ENCODE measurements around the gene REV3L. TPM values are rescaled to one million over a fixed set of nuclear protein-coding genes. Genes with fewer than 3 reads are reported as not detected.
A peak's percentile ranks its signal among the peaks of the same experiment; 100 is the strongest.

Gene REV3L
- total and polyA plus RNA-seq, 7 experiments from 2014 or later: 8.6 to 31.8 (median 19.9) TPM

DNA sequence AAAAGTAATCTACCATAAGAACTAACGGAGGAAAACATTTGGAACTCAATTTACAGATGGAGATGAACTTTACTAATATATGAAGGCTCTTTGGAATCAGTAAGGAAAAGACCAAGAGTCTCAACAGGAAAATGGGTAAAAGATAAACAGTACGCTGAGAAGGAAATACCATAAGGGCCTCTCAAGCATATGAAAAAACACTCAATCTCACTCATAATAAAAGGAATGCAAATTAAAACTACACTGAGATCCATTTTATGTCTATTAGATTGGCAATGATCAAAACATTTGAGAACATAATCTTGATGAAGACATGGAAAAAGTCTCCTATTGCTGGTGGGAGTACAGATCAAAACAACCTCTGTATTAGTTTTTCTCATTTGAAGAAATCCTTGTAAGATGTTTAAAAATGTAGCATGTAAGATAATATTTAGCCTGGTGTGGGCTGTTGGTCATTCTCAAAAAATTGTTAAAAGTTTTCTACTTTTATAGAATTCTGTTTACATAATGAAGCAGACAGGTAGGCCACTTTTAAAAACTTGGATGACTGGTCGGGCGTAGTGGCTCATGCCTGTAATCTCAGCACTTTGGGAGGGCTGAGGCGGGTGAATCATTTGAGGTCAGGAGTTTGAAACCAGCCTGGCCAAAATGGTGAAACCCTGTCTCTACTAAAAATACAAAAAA is 14.5 kb downstream of the REV3L start:
- Histone ChIP-seq H3K36me3 (ENCODE audit: control insufficient read depth in 2 of 3, insufficient read depth in 3 of 3, low read length in 3 of 3) (no peaks in the 10 kb centered on the region), H3K4me1 (ENCODE audit: control insufficient read depth in 2 of 2, insufficient read depth in 2 of 2, low read length in 2 of 2) (peaks cover 0 to 6% of the 10 kb centered on the region in 2 donors), H3K27ac (ENCODE audit: low read depth, low read length) (no peak overlapping the region), H3K9me3 (ENCODE audit: control insufficient read depth in 2 of 3, low read length in 3 of 3) (no peaks in the 10 kb centered on the region), H3K4me3 (ENCODE audit: low read length) (no peak overlapping the region), H3K27me3 (ENCODE audit: control insufficient read depth in 2 of 2, insufficient read depth in 2 of 2, low read length in 2 of 2) (no peaks in the 10 kb centered on the region)
- no peak overlapping the region for H3K4me3 Mint-ChIP-seq
- peaks cover 2 to 31% (median 25%) of the 10 kb centered on the region in 7 donors for H3K4me1 Mint-ChIP-seq
- peaks cover 0 to 13% (median 5%) of the 10 kb centered on the region in 5 donors for H3K36me3 Mint-ChIP-seq
- ChIA-PET POLR2A (no interaction called here), CTCF (no interaction called here)
- DNase-seq (no peak), ATAC-seq (no peak)
- no peaks in the 10 kb centered on the region for H3K9me3 Mint-ChIP-seq
- H3K27me3 Mint-ChIP-seq: no peaks in the 10 kb centered on the region
- H3K27ac Mint-ChIP-seq: peak overlapping the region in 2 of 9 donors; percentile 28 to 40
- intact Hi-C loops (cut with micrococcal nuclease): no loop called here

DNA sequence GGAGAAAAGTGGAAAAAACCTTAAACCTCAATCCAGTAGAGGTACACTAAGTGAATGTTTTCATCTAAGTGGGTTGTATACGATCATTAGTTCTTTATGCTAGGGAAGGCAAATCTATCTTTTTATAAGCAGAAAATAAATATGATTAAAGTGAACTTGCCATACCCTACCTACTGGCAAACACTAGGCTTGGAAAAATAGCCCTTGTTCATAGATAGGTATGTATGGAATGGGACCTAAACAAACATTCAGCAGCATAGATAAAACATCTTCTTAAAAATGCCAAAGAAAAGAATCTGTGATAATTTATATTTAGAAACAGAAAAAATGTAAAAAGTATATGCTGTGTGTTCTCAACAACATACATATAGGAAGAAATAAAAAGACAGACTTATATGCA is 18.8 kb downstream of the REV3L start:
- ATAC-seq: no peak
- Mint-ChIP-seq H3K4me1 (peaks cover 13 to 39% (median 28%) of the 10 kb centered on the region in 7 donors), H3K9me3 (peaks cover 0 to 14% (median 4%) of the 10 kb centered on the region in 11 donors), H3K4me3 (no peak overlapping the region), H3K27ac (peak overlapping the region in 1 of 9 donors; percentile 48), H3K36me3 (peaks cover 8 to 27% (median 19%) of the 10 kb centered on the region in 5 donors), H3K27me3 (no peaks in the 10 kb centered on the region)
- H3K4me3 ChIP-seq (ENCODE audit: low read length): no peak overlapping the region
- CTCF ChIA-PET: no interaction called here
- H3K4me1 ChIP-seq (ENCODE audit: control insufficient read depth in 2 of 2, insufficient read depth in 2 of 2, low read length in 2 of 2): no peaks in the 10 kb centered on the region
- H3K9me3 ChIP-seq (ENCODE audit: control insufficient read depth in 2 of 3, low read length in 3 of 3): no peaks in the 10 kb centered on the region
- POLR2A ChIA-PET: interaction anchor here (1.0 kb wide), 1 partner anchor 19 kb away, joined by 3 read pairs; the partner anchor contains the start of gene REV3L
- H3K27ac ChIP-seq (ENCODE audit: low read depth, low read length): no peak overlapping the region
- intact Hi-C loops (cut with micrococcal nuclease): loop anchor here in 1 of 2 donors (5.0 kb wide), 1 partner anchor 37 kb away; no protein-coding TSS in a partner anchor
- no peaks in the 10 kb centered on the region for H3K27me3 ChIP-seq (ENCODE audit: control insufficient read depth in 2 of 2, insufficient read depth in 2 of 2, low read length in 2 of 2)
- DNase-seq: no peak
- peaks cover 0 to 4% (median 0%) of the 10 kb centered on the region in 3 experiments for H3K36me3 ChIP-seq (ENCODE audit: control insufficient read depth in 2 of 3, insufficient read depth in 3 of 3, low read length in 3 of 3)

DNA sequence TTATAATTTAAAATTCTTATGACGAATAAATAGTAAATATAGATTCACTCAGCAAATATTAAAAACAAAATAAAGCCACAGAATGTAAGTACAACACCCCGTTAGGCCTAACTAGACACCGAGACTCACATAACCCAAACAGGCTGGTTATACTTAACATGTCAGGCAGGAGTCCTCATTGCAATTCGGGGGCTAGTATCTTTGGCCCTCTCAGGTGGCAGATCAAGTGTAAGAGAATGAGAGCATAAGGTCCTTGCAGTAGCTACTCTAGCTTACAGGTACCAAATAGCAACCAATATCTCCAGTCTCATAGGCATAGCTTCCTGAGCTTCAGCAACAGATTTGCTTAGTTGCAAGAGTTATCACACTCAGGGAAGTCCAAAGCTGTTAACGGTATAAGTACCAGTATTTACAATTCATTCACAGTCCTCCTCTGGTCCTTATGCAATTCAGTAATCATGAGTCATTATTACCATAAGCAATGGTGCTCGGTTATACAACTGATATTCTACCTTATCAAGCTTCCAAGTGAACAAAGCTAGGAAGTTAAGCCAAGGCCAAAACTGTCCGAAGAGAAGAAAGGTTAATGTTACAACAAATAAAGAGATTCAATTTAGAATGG is 20.1 kb downstream of the REV3L start:
- H3K9me3 Mint-ChIP-seq: peaks cover 0 to 28% (median 14%) of the 10 kb centered on the region in 11 donors
- no peak for DNase-seq
- no peaks in the 10 kb centered on the region for H3K27me3 Mint-ChIP-seq
- ChIA-PET CTCF (no interaction called here), POLR2A (no interaction called here)
- ATAC-seq: peak; percentile 44
- peaks cover 14 to 42% (median 33%) of the 10 kb centered on the region in 7 donors for H3K4me1 Mint-ChIP-seq
- H3K27ac Mint-ChIP-seq: peak overlapping the region in 5 of 9 donors; percentile 8 to 76 (median 26)
- H3K4me3 ChIP-seq (ENCODE audit: low read length): no peak overlapping the region
- no peaks in the 10 kb centered on the region for H3K9me3 ChIP-seq (ENCODE audit: control insufficient read depth in 2 of 3, low read length in 3 of 3)
- H3K4me3 Mint-ChIP-seq: peak overlapping the region in 5 of 10 donors; percentile 10 to 77 (median 39)
- H3K4me1 ChIP-seq (ENCODE audit: control insufficient read depth in 2 of 2, insufficient read depth in 2 of 2, low read length in 2 of 2): no peaks in the 10 kb centered on the region
- H3K36me3 ChIP-seq (ENCODE audit: control insufficient read depth in 2 of 3, insufficient read depth in 3 of 3, low read length in 3 of 3): peaks cover 0 to 4% (median 0%) of the 10 kb centered on the region in 3 experiments
- intact Hi-C loops (cut with micrococcal nuclease): loop anchor here in 1 of 2 donors (5.0 kb wide), 1 partner anchor 36 kb away; no protein-coding TSS in a partner anchor
- H3K27ac ChIP-seq (ENCODE audit: low read depth, low read length): no peak overlapping the region
- no peaks in the 10 kb centered on the region for H3K27me3 ChIP-seq (ENCODE audit: control insufficient read depth in 2 of 2, insufficient read depth in 2 of 2, low read length in 2 of 2)
- peaks cover 20 to 38% (median 28%) of the 10 kb centered on the region in 5 donors for H3K36me3 Mint-ChIP-seq

DNA sequence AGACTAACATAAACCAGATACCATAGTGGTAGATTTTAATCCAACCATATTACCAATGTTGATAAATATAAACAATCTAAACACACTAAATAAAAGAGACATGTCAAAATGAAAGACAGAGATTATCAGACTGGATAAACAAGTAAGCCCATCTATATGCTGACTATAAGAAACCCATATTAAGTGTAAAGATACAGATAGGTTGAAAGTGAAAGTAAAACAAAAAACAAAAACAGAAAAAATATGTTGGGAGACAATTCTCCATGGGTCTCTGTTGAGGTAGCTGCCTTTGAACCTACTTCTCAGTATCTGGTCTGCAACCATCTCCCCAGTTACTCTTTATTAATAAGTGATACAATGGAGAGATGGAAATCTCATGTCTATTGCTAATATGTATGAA is 21.2 kb downstream of the REV3L start:
- H3K9me3 Mint-ChIP-seq: peaks cover 0 to 32% (median 14%) of the 10 kb centered on the region in 11 donors
- Histone ChIP-seq H3K27me3 (ENCODE audit: control insufficient read depth in 2 of 2, insufficient read depth in 2 of 2, low read length in 2 of 2) (no peaks in the 10 kb centered on the region), H3K4me1 (ENCODE audit: control insufficient read depth in 2 of 2, insufficient read depth in 2 of 2, low read length in 2 of 2) (no peaks in the 10 kb centered on the region), H3K36me3 (ENCODE audit: control insufficient read depth in 2 of 3, insufficient read depth in 3 of 3, low read length in 3 of 3) (peaks cover 0 to 4% (median 0%) of the 10 kb centered on the region in 3 experiments), H3K4me3 (ENCODE audit: low read length) (peak overlapping the region; percentile 20), H3K9me3 (ENCODE audit: control insufficient read depth in 2 of 3, low read length in 3 of 3) (no peaks in the 10 kb centered on the region), H3K27ac (ENCODE audit: low read depth, low read length) (no peak overlapping the region)
- ChIA-PET POLR2A (interaction anchor here (0.6 kb wide), 1 partner anchor 137 kb away, joined by 3 read pairs; no protein-coding TSS in a partner anchor), CTCF (no interaction called here)
- DNase-seq (peak in 3 of 9 donors; percentile 4 to 18 (median 10)), ATAC-seq (peak; percentile 46)
- H3K36me3 Mint-ChIP-seq: peaks cover 20 to 43% (median 34%) of the 10 kb centered on the region in 5 donors
- no peaks in the 10 kb centered on the region for H3K27me3 Mint-ChIP-seq
- intact Hi-C loops (cut with micrococcal nuclease): loop anchor here in 1 of 2 donors (5.0 kb wide), 1 partner anchor 35 kb away; no protein-coding TSS in a partner anchor
- peak overlapping the region; percentile 5 to 80 (median 60) for H3K27ac Mint-ChIP-seq
- H3K4me3 Mint-ChIP-seq: peak overlapping the region; percentile 39 to 84 (median 74)
- peaks cover 19 to 42% (median 35%) of the 10 kb centered on the region in 7 donors for H3K4me1 Mint-ChIP-seq

DNA sequence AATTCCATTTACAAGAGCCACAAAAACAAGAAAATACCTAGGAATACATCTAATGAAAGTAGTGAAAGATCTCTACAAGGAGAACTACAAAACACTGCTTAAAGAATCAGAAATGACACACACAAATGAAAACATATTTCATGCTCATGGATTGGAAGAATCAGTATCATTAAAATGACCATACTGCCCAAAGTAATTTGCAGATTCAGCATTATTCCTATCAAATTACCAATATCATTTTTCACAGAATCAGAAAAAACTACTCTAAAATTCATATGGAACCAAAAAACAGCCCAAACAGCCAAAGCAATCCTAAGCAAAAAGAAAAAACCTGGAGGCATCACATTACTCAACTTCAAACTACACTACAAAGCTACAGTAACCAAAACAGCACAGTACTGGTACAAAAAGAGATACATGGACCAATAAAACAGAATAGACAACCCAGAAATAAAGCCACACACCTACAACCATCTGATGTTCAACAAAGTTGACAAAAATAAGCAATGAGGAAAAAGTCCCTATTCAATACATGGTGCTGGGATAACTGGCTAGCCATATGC is 24.3 kb downstream of the REV3L start:
- DNase-seq (no peak), ATAC-seq (no peak)
- Mint-ChIP-seq H3K36me3 (peaks cover 20 to 54% (median 44%) of the 10 kb centered on the region in 5 donors), H3K27ac (no peak overlapping the region), H3K4me3 (no peak overlapping the region), H3K9me3 (peaks cover 0 to 32% (median 14%) of the 10 kb centered on the region in 11 donors), H3K27me3 (no peaks in the 10 kb centered on the region), H3K4me1 (peaks cover 21 to 46% (median 38%) of the 10 kb centered on the region in 7 donors)
- CTCF ChIA-PET: interaction anchor here (0.6 kb wide), 1 partner anchor 401 kb away, joined by 3 read pairs; no protein-coding TSS in a partner anchor
- Histone ChIP-seq H3K4me1 (ENCODE audit: control insufficient read depth in 2 of 2, insufficient read depth in 2 of 2, low read length in 2 of 2) (no peaks in the 10 kb centered on the region), H3K9me3 (ENCODE audit: control insufficient read depth in 2 of 3, low read length in 3 of 3) (no peaks in the 10 kb centered on the region), H3K27ac (ENCODE audit: low read depth, low read length) (no peak overlapping the region), H3K36me3 (ENCODE audit: control insufficient read depth in 2 of 3, insufficient read depth in 3 of 3, low read length in 3 of 3) (peaks cover 0 to 4% (median 0%) of the 10 kb centered on the region in 3 experiments), H3K27me3 (ENCODE audit: control insufficient read depth in 2 of 2, insufficient read depth in 2 of 2, low read length in 2 of 2) (no peaks in the 10 kb centered on the region), H3K4me3 (ENCODE audit: low read length) (no peak overlapping the region)
- intact Hi-C loops (cut with micrococcal nuclease): no loop called here
- POLR2A ChIA-PET: no interaction called here

DNA sequence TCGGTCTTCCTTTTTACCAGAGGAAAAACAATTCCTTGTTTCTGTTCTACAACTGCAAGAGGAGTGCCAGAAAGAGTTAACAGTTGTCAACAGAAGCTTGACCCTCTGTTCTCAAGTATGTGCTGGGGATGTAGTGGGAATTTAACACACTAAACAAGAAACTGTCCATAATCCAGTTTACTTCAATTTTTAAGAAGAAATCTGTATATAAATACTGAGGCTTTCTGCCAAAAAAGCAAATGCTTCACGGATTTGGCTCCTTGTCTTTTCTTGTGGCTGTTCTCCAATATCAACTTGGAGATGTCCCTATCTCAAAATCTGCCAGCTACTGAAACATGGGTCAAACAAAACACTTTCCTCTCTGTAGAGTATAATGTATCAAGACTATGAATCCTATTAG is 26.8 kb downstream of the REV3L start:
- ChIA-PET POLR2A (interaction anchor here (1.2 kb wide), 1 partner anchor 12 kb away, joined by 3 read pairs; no protein-coding TSS in a partner anchor), CTCF (no interaction called here)
- peaks cover 20 to 54% (median 43%) of the 10 kb centered on the region in 5 donors for H3K36me3 Mint-ChIP-seq
- H3K4me3 ChIP-seq (ENCODE audit: low read length): no peak overlapping the region
- ATAC-seq (no peak), DNase-seq (no peak)
- H3K27me3 Mint-ChIP-seq: no peaks in the 10 kb centered on the region
- H3K4me1 ChIP-seq (ENCODE audit: control insufficient read depth in 2 of 2, insufficient read depth in 2 of 2, low read length in 2 of 2): no peaks in the 10 kb centered on the region
- H3K36me3 ChIP-seq (ENCODE audit: control insufficient read depth in 2 of 3, insufficient read depth in 3 of 3, low read length in 3 of 3): peaks cover 0 to 4% (median 0%) of the 10 kb centered on the region in 3 experiments
- peaks cover 0 to 32% (median 14%) of the 10 kb centered on the region in 11 donors for H3K9me3 Mint-ChIP-seq
- H3K9me3 ChIP-seq (ENCODE audit: control insufficient read depth in 2 of 3, low read length in 3 of 3): no peaks in the 10 kb centered on the region
- intact Hi-C loops (cut with micrococcal nuclease): no loop called here
- H3K27ac Mint-ChIP-seq: no peak overlapping the region
- no peak overlapping the region for H3K4me3 Mint-ChIP-seq
- peaks cover 7 to 33% (median 24%) of the 10 kb centered on the region in 7 donors for H3K4me1 Mint-ChIP-seq
- no peaks in the 10 kb centered on the region for H3K27me3 ChIP-seq (ENCODE audit: control insufficient read depth in 2 of 2, insufficient read depth in 2 of 2, low read length in 2 of 2)
- no peak overlapping the region for H3K27ac ChIP-seq (ENCODE audit: low read depth, low read length)
